HG03135 (cell line): ENCODE data around the gene COBLL1.

Experiments
- ATAC-seq: cut with Tn5 transposase; IDR thresholded peaks from one replicate; pipeline ENCODE4 v1.9.1; 2021; ENCODE audit warnings: mild to moderate bottlenecking, moderate library complexity; ENCODE audit not compliant: unreplicated experiment

Gene COBLL1

DNA sequence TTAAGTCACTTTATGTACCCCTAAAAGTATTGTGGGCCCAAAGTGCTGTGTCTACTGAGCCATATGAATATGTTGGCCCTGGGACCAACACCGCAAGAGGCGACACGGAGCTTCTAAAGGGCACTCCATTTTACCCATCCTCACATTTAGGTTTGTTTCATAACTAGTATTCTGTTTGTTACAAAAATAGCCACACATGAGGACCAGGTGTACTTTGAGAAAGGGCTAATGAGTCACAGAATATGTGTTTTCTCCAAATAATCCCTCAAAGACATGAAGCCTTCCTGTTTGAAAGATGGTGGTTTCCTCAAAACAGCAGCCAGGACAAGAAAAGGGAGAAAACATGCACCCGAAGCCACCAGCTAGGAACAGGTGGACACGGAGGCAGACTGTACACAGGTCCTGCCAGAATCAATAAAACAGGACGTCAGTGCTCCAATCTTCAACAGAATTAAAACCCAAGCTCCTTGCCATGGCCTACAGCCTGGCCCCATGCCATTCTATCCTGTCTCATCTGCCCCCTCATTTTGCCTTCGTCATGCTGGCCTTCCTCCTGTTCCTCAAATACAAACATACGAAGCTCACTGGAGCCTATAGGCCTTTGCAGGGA, 198.6 kb downstream of the COBLL1 start:
- ATAC-seq: peak; percentile 65

GRCh38 chr2:164642268-164642667, 199.4 kb downstream of the COBLL1 start:
- no peak for ATAC-seq
